DMS79 treated with DMSO at 0.1 percent for 48 hours (cell line): ENCODE data around the gene KY.
"Not testable (repeated sequence)": the region's sequence is repeated elsewhere in the genome, so short reads cannot be mapped to it uniquely, and the experiment has no call there.

ENCODE experiments used
- DNase-seq: peaks from one replicate; lab custom pipeline; 2025; lab: John Stamatoyannopoulos, UW

Gene KY

DNA sequence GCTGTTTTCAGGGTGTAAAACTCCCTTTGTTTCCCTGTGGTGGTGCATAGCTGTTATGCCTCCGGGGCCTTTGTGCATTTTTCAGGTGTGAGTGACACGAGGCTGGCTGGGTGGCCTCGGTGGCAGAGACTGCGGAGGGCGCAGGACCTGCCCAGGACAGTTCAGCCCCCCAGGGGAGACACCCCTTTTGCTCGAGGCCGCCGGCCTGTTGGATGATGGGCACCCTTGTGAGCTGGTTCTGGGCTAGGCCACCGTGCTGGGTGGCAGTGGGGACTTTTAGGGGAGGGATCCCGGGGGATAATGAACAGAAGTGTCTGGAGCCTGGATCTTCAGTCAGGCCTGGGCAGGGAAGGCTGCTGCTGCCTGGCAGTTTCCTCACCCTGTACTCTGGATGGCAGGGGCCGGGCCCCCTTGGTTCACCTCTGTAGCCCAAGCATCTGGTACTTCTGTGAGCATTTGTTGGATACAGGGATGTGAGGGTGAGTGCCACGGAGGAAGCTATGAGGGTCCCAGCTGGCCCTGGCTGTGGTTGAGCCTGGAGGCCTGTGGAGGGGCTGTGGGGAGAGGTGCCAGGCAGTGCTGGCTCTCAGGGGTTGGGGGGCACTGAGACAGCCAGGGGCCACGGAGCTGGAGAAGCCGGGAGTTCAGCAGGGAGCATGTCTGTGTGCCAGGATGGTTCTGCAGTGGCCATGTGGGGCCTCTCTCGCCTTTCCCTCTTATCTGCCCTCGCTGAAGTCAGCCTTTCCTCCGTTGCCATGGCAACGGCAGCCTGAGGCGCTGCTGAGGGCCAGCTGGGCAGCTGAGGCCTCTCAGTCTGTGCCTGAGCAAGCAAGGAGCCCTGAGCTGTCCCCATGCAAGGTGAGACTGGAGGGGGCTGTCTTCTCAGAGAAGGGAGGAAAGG is 49.0 kb downstream of the KY start:
- peak; percentile 85 for DNase-seq

DNA sequence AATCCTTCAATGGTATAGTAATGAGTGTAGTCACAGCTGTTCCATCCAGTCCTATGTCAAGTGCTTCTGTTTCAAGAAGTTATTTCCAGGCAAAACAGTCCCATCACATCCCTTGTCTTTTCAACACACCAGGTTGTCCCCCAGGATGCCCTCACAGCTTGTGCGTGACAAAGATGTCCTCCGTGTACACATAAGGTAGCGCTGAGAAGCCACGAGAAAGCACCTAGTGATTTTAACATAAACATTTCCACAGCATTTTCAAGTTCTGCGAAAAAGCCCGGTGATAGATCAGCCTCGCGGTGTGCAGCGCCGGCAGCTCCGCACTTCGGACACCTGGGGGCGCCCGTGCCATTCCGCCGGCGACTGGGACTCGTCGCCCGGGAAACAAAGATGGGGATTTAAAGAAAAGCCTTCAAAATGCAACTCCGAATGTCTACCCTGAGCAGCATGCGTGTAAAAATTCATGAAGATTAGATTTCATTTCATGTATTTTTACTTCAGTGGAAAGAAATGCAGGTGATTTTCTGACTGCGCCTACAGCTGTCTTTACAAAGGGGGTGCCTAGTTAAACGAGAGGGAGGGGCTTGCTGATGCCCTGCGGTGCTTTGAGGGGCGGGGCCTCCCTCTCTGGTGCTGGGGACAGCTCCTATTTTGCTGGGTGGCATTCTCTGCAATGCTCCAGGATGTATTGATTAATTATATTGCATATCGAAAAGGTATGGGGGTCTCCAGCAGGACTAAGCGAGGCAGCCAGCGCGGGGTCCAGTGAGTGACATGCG is 49.9 kb downstream of the KY start:
- DNase-seq: peak; percentile 78

DNA sequence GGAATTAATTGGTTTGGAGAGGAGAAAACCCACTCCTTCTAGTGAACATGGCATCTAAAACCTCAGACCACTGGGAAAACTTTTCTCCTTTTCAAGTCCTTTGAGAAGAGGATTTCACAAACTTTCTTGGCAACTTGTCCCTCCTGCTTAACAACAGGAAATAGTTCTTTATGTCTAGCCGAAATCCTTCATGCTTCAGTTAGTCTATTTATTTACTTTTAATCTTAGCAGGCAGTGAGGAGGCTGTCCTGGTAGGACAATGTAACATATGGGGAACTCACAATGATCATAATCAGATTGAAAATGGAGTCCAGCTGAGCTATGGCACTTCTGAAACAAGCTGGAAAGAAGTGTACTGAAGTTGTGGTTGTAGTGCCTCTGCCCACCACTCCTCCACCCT is 50.6 kb downstream of the KY start:
- DNase-seq: peak; percentile 38

DNA sequence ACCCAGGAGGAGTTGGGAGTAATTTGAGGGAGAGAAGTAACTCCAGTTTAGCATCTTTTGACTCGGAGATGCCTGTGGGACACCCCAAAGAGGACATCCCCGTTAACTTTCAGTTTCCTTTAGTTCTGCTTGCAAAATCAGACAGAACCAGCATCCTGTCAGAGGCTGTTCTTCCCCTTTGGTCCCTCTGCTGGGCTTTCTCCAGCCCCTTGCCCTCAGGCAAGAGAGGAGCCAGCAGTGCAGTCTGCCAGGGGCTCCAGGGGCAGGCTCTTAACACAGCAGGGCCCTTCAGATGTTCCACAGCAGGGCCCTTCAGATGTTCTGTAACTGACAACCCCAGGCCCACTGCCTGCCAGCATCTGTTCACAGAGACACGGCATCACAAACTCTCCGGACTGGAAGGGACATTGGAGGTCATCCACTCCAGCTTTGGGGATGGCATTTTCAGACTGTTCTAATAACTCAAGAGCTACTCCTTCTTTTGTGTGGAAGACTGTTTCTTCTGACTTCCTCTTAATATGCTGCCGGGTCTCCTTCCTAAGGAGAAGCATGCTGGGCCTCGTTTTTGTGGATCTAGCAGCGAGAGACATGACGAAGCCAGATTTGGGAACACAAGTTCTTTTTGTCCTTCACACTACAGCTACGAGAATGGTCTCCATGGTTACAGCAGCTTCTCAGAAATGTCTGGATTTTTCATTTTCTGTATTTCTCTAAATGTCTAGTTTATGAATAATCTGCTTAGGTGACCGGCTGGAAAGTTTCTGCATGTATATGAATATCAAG is 51.9 kb downstream of the KY start:
- no peak for DNase-seq

DNA sequence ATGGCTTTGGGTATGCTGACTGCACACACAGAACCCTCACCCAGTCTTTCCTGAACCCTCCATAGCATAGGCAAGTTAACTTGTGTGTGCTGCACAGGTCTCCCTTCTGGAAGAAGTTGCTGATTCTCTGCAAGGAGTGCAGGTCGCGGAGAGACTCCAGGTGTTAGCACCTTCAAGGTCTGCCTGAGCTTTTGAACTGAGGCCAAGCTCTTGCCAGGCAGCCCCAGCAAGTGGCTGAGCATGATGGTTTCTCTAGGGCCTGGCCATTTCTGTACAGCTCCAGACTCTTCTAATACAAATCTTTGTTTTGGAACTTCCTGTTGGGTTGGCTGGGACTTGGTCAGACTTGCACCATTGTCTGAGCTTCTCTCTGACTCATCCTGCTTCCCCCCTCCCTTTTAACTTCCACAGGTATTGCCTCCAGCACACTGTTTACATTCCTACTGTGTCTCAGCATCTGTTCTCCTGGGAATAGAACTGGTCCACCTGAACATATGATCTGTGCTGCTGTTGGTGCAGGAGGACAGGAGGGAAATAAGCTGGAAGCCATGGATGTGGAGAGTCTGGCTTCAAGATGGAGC is 53.3 kb downstream of the KY start:
- DNase-seq: peak; percentile 85

DNA sequence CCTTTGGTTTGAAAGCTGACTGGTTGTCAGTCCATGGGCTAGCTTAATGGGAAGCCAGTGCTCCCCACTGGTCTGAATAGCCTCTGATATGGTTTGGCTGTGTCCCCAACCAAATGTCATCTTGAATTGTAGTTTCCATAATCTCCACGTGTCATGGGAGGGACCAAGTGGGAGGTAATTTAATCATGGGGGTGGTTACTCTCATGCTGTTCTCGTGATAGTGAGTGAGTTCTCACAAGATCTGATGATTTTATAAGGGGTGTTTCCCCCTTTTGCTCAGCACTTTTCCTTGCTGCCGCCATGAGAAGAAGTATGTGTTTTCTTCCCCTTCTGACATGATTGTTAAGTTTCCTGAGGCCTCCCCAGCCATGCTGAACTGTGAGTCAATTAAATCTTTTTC is 55.8 kb downstream of the KY start:
- DNase-seq: not testable (repeated sequence)

DNA sequence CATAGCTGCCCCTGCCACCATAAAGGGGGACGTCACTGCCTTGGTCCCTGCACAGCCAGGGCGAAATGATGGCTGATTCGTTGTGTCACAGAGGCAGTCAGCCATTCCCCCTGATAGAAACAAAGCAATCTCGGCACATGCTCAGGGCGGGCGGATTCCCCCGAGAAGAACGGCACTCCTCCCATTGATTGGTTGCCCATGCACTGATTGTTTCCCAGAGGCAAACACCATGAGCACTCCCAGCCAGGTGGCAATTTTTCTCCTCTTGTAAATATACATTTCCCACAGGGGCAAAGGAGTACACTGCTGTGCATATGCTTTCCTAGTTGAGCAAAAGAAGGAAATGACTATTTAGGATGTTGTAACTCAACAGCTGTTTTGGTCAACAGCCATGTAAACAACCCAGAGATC is 56.5 kb downstream of the KY start:
- no peak for DNase-seq

DNA sequence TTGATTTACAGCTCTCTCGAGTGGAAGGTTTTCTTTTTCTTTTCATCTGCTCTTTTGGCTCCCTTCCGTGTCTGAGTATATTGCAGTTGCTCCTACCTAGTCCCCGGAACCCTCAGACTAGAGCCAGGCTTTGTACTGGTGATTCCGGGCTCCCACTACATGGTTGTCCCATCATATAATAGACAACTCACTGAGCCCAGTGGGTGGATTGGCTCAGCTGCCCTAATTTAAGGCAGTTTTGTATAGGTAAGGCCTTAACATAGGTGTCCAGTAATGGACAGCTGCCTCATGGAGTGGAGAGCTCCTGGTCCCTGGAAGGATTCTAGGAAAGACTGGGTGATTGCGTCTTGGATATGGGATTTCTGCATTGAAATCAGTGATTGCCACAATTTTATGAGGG is 58.0 kb downstream of the KY start:
- DNase-seq: no peak

DNA sequence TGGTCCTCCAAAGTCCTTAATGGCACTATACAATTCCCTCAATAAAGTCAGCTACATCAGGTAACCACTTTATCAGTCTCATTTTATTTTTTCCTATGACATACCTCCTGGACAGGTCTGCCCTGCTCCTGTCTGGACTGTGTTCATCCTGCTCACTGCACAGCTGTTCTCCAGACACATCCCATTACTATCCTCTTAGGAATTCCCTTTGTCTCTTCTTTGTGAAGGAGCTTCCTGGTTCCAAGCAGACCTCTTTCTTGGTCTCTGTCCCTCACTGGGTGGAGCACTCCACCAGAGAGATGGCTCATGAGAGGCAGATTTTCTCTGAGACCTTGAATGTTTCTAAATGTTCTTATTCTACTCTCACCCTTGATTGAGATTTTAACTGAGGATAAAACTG is 60.1 kb downstream of the KY start:
- DNase-seq: no peak

DNA sequence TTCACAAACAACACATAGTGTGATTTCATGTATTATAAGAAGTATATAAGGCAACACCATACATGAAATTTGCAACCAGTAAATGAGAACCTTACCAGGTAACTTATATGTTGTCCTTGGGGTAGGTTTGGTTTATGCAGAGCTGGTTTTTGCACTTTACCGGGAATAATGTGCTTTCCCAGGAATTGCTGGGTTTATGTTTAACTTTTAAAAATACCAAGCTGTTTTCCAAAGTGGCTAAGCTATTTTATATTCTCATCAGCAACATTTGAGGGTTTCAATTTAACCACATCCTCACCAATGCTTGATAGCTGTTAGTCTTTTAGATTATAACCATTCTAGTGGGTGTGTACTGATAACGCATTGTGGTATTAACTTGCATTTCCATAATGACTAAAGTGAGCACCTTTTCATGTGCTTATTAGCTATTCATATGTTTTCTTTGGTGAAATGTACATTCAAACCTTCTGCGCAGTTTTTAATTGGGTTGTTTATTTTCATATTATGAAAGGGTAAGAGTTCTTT is 71.6 kb downstream of the KY start:
- no peak for DNase-seq

DNA sequence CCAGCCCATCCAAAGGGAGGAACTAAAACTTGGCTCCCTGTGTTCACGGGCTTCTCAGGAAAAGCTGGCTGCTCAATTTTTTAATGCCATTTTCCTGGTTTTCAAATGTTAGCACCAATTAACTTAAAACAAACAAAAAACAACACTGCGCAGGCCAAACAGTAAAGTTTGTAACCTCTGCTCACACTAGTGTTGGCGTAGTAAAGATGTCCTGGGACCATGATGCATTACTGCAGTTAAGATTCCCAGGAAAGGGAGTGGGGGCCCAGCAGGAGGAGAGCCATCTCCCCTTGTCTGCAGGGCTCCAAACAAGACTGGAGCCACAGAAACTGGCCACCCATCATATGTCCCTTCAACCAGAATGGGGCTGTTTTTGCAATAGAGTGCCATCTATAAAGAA is 74.0 kb downstream of the KY start:
- DNase-seq: no peak

DNA sequence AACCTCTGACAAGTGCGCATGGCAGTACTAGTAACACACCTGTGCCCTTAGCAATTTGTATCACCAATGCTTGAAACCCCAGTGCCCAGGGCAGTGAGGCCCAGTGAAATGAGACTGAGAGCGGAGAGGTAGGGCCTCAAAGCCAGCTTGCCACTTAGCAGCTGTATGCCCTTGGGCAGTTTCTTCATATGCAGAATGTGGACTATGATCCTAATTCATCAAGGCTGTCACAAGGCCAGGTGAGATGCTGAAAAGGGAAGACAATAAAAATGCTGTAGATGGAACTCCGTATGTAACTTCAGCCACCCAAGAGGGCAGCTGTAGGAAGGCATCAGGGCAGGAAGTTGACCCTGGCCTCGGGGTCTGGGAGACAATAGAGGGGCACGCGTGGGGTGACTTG is 74.4 kb downstream of the KY start:
- no peak for DNase-seq

DNA sequence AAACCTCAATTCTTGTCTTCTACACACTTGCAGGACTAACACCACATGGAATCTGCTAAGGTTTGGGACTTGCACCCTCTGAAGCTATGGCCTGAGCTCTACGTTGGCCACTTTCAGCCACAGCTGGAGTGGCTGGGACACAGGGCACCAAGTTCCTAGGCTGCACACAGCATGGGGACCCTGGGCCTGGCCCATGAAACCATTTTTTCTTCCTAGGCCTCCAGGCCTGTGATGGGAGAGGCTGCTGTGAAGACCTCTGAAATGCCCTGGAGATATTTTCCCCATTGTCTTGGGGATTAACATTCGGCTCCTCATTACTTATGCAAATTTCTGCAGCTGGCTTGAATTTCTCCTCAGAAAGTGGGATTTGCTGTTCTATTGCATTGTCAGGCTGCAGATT is 80.9 kb downstream of the KY start:
- not testable (repeated sequence) for DNase-seq

DNA sequence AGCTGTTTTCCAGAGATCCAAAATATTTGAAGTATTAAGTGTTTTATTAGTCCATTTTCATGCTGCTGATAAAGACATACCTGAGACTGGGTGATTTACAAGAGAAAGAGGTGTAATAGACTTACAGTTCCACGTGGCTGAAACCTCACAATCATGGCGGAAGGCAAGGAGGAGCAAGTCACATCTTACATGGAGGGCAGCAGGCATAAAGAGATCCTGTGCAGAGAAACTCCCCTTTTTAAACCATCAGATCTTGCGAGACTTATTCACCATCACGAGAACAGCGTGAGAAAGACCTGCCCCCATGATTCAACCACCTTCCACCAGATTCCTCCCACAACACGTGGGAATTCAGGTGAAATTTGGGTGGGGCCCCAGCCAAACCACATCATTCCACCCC is 82.0 kb downstream of the KY start:
- no peak for DNase-seq

DNA sequence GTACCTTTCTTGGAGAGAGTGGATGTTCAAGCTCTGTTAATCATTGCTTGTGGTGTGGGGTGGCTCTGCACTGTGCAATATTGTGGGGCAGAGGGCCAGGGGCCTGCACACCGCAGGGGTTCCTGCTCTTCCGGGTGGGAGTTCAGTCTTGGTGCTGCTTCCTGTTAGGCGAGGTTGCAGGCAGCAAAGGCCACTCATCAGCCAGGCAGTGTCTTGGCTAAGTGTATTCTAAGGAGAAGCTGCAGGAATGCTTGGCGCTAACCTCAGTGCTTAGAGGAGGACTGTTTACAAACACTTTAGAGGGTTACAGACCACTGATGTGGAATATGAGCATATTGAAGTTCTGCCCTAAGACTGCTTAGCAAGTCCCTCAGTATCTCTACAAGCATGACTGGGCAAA is 83.2 kb downstream of the KY start:
- DNase-seq: peak; percentile 35

DNA sequence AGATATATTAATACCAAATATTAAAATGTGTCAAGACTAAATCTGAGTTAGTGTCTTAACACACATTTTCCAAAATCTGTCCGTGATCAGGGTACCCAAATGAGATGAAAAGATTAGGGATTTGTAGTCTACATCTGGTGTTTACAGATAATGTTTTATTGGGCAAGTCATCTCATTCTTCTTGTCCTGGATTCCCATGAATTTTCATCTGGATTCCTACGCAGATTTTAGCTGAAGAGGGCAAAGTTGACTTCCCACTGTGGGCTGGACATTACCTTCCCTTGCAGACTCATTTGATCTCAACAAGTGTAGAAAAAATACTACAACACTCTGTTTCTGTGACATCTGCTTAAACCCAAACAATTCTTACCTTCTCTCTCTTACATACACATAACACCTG is 85.8 kb downstream of the KY start:
- DNase-seq: no peak

DNA sequence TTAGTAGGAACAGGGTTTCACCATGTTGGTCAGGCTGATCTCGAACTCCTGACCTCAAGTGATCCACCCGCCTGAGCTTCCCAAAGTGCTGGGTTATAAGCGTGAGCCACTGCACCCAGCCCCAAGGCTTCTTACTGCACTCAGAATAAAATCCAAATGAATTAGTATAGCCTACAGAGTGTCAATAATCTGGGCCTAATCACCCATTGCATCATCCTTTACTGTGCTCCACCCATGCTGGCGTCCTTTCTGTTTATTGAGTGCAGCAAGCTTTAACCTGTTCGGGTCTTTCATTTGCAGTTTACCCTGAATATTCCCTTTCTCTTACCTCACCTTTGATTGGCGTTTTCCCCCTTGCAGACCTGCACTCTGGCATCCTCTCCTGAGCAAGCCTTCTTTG is 87.2 kb downstream of the KY start:
- DNase-seq: no peak

DNA sequence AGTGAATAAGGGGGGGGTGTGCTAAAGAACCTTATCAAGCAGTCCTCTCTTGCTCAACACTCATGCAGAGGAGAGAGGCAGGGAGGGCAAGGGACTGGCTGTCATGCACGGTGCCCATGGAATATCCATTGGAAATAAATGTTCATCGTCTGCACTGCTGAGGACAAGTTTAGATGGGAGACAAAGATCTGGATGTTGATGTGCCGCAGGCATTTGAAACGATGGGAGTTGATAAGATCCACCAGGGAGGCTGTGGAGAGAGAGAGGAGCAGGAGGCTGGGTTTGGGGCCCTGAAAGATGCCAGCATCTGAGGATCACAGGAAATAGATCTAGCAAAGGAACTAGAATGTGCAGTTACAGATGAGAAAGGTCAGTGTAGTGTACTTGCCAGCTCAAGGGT is 88.8 kb downstream of the KY start:
- DNase-seq: no peak

DNA sequence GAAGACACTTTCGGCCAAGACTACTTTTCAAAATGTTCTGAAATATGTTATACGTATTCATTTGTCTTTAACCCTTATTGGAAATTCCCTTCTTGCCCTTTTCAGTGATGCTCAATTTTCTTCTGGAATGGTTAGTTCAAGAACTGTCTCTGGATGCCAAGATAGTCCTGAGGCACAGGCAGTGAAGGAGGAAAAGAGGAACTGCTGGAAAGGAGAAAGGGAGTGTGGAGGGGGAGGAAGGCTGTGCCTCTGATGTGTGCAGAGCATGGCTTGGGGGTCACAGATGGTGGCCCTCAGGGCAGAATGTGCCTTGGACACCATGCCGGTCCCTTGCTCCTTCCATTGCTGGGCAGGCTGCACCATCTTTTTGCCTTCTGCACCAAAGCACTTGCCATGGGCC is 91.2 kb downstream of the KY start:
- DNase-seq: no peak
